ENCODE results near the gene GSE1.

DNA sequence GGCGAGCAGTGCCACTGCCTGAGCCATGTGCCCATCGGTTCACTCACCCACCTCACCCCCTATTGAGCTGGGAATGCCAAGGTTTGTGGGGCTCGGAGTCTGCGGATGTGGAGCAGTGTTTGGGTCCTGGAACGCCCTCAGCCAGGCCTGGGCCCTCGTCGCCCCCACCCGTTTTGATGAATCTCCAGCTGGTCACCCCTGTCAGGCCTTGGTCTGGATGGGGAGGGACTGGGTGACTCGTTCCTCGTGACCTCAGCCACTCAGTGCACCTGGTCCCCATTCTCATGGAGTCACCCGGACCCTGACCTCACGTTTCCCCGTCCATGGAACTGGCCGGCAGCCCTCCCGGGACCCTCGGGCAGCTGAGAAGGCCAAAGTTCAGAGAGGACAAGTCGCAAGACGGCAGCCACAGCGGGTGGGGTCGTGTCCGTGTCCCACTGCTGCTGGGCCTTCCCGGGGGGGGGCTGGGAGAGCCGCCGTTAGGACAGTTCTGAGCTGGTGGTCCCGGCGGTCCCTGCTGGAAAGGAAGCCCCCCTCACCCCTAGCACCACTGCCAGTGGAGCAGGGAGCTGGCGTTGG lies 23.2 kb downstream of the GSE1 start:
- no peak for TF ChIP-seq CTCF (conservative IDR thresholded peaks at IDR 0.05; ENCODE audit: low read depth, low read length)
- TF ChIP-seq EZH2 (IDR thresholded peaks at IDR 0.05; ENCODE audit: low read length, unreplicated experiment), result no peak

Data from PC-3 (cell line).